Activated naive CD4-positive, alpha-beta T cell treated with anti-CD3 and anti-CD28 coated beads, Interleukin-2, amount 50 U/mL, for 24 hours (primary cell): ENCODE measurements around the gene PLXNA3.

ENCODE experiments used
- H3K27ac Mint-ChIP-seq: one replicate; pipeline ENCODE4 v1.8.0; 2021; ENCODE audit warnings: mild to moderate bottlenecking, mixed read lengths
- H3K27me3 Mint-ChIP-seq: one replicate; pipeline ENCODE4 v1.8.0; 2021; ENCODE audit warnings: mixed read lengths
- H3K36me3 Mint-ChIP-seq: one replicate; pipeline ENCODE4 v1.8.0; 2021; ENCODE audit warnings: mixed read lengths
- H3K4me1 Mint-ChIP-seq: one replicate; pipeline ENCODE4 v1.8.0; 2021; ENCODE audit warnings: mixed read lengths
- H3K4me3 Mint-ChIP-seq: one replicate; pipeline ENCODE4 v1.8.0; 2021; ENCODE audit warnings: mild to moderate bottlenecking, mixed read lengths
- H3K9me3 Mint-ChIP-seq: one replicate; pipeline ENCODE4 v1.8.0; 2021; ENCODE audit warnings: mixed read lengths

Gene PLXNA3

DNA sequence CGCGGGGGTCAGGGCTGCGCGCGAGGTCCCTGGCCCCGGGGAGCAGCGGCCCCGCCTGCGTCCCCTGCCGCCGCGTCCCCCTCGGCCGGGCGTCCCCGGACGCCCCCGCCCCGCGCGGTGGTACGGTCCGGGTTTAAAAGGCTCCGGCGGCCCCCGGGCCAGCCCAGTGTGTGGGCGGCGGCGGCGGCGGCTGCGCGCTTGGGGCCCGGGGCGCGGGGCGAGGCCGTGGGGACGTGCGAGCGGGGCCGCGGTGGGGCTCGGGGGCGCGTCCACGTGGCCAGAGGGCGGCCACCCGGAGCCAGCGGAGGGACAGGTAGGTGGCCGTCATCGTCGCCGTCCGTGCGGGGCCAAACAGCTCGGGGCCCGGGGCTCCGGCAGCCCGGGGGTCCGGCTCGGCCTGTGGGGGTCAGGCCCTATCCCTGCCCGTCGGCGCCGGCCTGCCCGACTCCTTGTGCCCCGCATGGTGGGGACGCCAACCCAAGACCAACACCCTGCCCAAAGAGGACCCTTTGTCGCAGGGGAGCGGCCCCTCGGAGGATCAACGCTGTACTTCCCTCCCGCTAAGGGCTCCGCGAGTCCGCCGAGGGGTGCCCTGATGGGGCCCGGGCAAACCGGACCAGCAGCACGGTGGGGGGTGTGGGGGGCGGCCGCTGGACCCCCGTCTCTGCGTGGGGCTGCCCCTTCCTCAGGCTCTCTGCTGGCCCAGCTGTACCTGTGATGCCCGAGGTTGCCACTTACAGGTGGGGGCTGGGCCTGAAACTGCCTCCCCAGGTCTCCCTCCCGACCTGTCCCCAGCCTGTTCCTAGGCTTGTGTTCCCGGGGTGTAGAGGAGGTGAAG, at the start of gene PLXNA3:
Gene PLXNA3, plus strand, starts transcription at position 166 of the 838 bp plus-strand sequence. CDS start 1,903 bp downstream, outside the sequence.
- Mint-ChIP-seq H3K4me3 (peak within 1 kb of the TSS; percentile 91), H3K9me3 (no peaks in the 10 kb centered on the region), H3K36me3 (peaks cover 1% of the 10 kb centered on the region), H3K4me1 (peaks cover 5% of the 10 kb centered on the region), H3K27ac (peak within 1 kb of the TSS; percentile 97), H3K27me3 (no peaks in the 10 kb centered on the region)

DNA sequence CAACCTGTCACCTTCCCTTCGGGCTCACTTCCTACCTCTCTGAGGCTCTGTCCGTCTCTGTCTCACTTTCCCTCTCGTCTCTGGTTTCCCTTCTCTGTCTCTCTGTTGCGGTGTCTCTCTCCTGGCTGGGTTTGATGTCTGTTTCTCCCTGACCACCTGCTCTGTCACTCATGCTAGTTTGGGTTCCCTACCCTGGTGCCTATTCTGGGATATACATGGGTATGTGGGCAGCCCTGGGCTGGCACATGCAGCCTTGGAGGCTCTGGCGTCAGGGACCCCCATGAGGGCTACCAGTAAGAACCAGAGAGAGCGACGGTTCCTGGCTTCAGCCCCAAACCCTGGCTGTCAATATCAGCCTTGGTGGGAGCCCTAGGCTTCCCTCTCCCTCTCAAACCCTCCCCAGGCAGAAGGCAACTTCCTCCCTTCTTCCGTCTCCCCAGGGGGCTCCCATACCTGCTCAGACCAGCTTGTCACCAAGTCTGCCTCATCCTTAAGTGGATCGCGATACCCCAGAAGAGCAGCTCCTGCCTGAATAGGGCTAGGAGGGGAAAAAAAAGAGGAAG, 49.3 kb upstream of the PLXNA3 start:
- Mint-ChIP-seq H3K9me3 (no peaks in the 10 kb centered on the region), H3K27me3 (no peaks in the 10 kb centered on the region), H3K36me3 (no peaks in the 10 kb centered on the region), H3K4me1 (peaks cover 16% of the 10 kb centered on the region), H3K4me3 (peak overlapping the region; percentile 69), H3K27ac (no peak overlapping the region)

DNA sequence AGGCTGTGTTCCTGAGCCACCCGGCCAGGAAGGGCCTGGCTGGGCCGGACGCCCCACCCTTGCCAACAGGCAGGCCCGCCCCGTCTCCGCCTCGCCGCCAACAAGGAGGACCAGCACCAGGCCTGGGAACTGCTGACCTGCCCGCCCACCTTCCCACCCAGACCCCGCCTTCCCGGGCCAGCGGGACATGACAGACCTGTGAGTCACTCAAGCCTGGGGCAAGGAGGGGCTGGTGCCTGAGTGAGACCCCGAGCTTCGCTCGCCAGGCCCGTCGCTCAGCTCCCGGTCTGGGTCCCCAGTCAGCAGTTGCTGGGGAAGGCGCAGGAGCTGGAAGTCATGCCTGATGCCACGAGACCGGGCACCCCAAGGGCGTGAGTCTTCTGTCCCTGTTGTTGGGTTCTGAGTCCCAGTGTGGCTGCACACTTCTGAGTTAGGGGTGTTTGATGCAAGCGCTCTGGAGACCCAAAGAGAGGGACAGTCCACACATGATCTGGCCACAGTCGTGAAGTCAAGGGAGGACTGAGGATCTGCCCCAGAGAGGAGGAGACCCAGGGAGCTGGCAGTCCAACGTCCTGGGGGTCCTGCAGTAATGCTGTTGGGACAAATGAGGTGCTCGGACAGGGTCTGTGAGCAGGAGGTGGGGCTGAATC, 48.7 kb upstream of the PLXNA3 start, which contains the start of gene DNASE1L1:
Gene DNASE1L1, minus strand, starts transcription at position 33 of the 650 bp plus-strand sequence. CDS start 3,686 bp downstream, outside the sequence.
- Mint-ChIP-seq H3K36me3 (no peaks in the 10 kb centered on the region), H3K27me3 (no peaks in the 10 kb centered on the region), H3K4me3 (peak within 1 kb of the TSS; percentile 69), H3K27ac (no peak within 1 kb of the TSS), H3K9me3 (no peaks in the 10 kb centered on the region), H3K4me1 (peaks cover 16% of the 10 kb centered on the region)

DNA sequence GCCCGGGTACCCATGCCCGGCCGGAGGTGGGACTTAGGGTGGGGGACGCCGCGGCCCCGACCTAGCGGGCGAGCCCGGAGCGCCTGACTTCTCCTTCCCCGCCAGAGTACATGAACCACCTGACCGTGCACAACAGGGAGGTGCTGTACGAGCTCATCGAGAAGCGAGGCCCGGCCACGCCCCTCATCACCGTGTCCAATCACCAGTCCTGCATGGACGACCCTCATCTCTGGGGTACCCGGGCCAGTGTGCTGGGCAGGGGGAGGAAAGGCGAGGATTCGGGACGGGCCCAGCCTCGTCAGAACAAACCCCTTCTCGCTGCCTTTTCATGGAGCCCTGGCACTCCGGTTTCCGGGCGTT, 46.1 kb upstream of the PLXNA3 start:
- peak overlapping the region; percentile 81 for H3K4me3 Mint-ChIP-seq
- H3K9me3 Mint-ChIP-seq, result no peaks in the 10 kb centered on the region
- H3K27ac Mint-ChIP-seq, result peak overlapping the region; percentile 70
- peaks cover 2% of the 10 kb centered on the region for H3K36me3 Mint-ChIP-seq
- H3K4me1 Mint-ChIP-seq, result peaks cover 16% of the 10 kb centered on the region
- no peaks in the 10 kb centered on the region for H3K27me3 Mint-ChIP-seq

DNA sequence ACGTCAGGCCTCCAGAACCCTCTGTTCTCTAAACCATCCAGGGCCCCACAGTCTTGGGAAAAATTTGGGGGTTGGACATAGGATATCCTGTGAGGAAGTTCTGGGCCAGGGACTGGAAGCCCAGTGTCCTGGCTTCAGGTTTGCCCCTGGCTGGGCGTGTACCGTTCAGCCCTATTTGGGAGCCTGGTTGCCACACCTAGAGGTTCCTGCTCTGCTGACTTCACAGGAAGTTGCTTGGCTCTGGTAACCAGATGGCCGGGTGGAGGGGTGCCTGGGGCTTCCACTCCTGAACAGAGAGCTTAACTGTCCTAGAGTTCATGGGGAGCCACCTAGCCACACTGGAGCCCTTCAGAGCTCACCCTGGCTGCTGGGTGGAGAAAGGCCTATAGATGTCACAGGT, 45.6 kb upstream of the PLXNA3 start:
- peaks cover 16% of the 10 kb centered on the region for H3K4me1 Mint-ChIP-seq
- H3K27me3 Mint-ChIP-seq, result no peaks in the 10 kb centered on the region
- no peaks in the 10 kb centered on the region for H3K9me3 Mint-ChIP-seq
- peaks cover 2% of the 10 kb centered on the region for H3K36me3 Mint-ChIP-seq
- no peak overlapping the region for H3K27ac Mint-ChIP-seq
- peak overlapping the region; percentile 81 for H3K4me3 Mint-ChIP-seq

DNA sequence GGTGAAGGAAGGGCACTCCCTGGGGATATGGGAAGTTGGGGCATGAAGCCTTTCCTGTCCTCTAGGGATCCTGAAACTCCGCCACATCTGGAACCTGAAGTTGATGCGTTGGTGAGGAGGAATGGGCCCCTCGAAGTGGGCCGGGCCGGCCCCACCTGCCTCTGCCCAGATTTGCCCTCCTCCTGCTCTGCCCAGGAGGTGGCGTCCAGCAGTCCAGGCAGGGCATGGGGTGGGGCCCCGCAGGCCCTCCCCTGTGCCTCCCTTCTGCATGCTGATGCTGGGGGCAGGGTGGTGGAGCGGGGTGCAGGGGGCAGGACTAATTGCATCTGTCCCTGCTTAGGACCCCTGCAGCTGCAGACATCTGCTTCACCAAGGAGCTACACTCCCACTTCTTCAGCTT, 44.9 kb upstream of the PLXNA3 start:
- peaks cover 2% of the 10 kb centered on the region for H3K36me3 Mint-ChIP-seq
- H3K4me3 Mint-ChIP-seq, result peak overlapping the region; percentile 81
- no peak overlapping the region for H3K27ac Mint-ChIP-seq
- peaks cover 16% of the 10 kb centered on the region for H3K4me1 Mint-ChIP-seq
- no peaks in the 10 kb centered on the region for H3K9me3 Mint-ChIP-seq
- no peaks in the 10 kb centered on the region for H3K27me3 Mint-ChIP-seq

DNA sequence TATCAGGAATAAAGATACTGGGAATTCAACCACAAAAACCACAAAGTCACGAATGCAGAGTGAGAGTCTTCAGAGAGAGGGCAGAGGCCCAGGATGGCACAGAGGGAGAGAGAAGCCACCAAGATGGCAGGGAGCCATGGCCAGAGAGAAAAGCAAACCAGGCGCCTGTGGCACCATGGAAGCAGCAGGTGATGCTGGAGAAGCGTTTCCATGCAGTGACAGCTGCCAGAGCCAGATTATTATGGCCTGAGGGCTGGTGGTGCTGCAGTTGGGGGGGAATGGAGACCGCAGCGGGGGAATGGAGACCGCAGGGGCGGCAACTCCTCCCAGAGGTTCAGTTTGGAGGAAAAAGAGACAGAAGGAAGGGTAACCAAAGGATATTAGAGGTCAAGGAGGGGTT, 40.9 kb upstream of the PLXNA3 start:
- peaks cover 2% of the 10 kb centered on the region for H3K36me3 Mint-ChIP-seq
- H3K9me3 Mint-ChIP-seq, result no peaks in the 10 kb centered on the region
- H3K27ac Mint-ChIP-seq, result no peak overlapping the region
- no peaks in the 10 kb centered on the region for H3K27me3 Mint-ChIP-seq
- no peak overlapping the region for H3K4me3 Mint-ChIP-seq
- peaks cover 5% of the 10 kb centered on the region for H3K4me1 Mint-ChIP-seq

DNA sequence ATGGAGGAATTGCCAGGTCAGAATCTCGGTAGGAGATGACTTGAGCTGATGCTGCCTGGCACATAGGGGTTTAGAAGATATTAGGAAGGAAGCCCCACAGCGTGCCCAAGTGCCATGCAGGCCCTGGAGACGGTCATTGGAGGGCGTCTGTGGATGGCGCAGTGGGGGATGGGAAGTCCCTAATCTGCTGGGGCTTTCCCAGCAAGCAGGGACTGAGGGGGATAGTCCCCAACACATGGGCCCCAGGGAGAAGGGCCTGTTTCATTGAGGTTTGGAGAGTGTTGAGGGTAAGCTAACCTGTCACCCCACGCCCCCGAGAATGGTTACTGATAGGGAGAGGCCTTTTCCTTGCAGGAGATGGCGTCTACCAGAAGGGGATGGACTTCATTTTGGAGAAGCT, 38.9 kb upstream of the PLXNA3 start:
- Mint-ChIP-seq H3K4me3 (no peak overlapping the region), H3K36me3 (peaks cover 2% of the 10 kb centered on the region), H3K9me3 (no peaks in the 10 kb centered on the region), H3K27ac (no peak overlapping the region), H3K27me3 (no peaks in the 10 kb centered on the region), H3K4me1 (peaks cover 4% of the 10 kb centered on the region)

DNA sequence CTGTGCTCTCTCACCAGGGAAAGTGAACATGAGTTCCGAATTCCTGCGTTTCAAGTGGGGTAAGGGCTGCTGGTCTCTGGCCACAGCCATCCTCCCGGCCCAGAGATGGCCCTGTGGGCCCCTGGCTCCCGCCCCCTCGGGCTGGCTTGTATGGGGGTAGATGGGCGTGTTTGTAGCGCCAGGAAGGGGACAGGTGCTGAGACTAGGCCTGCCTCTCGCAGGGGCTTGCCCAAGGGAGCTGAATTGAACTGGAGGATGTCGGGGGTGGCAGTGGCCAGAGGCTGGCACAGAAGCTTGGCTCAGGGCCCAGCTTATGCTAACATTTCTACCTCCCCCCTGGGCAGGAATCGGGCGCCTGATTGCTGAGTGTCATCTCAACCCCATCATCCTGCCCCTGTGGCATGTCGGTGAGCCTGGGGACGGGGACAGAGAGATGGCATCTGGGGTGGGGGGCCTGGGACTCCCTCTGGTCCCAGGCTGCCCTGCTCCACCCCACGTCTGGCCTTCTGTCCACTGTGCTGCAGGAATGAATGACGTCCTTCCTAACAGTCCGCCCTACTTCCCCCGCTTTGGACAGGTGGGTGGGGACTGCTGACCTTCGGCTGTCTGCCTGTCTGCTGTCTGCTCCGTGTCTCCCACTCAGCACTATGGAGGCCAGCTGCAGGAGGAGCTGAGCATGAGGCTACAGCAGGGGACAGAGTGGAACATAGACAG, 38.2 kb upstream of the PLXNA3 start:
- Mint-ChIP-seq H3K36me3 (peaks cover 2% of the 10 kb centered on the region), H3K9me3 (no peaks in the 10 kb centered on the region), H3K27ac (no peak overlapping the region), H3K27me3 (no peaks in the 10 kb centered on the region), H3K4me1 (peaks cover 8% of the 10 kb centered on the region), H3K4me3 (no peak overlapping the region)

DNA sequence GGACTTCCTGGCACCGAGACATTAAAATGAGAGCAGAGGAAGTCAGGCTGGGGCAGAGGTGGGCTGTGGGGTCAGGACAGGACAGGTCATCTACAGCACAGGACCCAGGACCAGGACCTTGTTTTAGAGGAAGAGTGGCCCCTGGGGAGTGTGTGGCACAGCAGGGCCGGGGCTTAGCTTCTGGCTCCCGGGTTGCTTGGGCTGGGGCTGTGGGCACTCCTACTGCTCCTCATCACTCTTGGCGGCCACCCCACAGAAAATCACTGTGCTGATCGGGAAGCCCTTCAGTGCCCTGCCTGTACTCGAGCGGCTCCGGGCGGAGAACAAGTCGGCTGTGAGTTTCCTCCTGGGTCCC, 37.7 kb upstream of the PLXNA3 start:
- Mint-ChIP-seq H3K27me3 (no peaks in the 10 kb centered on the region), H3K36me3 (no peaks in the 10 kb centered on the region), H3K9me3 (no peaks in the 10 kb centered on the region), H3K4me1 (peaks cover 8% of the 10 kb centered on the region), H3K27ac (no peak overlapping the region), H3K4me3 (no peak overlapping the region)

DNA sequence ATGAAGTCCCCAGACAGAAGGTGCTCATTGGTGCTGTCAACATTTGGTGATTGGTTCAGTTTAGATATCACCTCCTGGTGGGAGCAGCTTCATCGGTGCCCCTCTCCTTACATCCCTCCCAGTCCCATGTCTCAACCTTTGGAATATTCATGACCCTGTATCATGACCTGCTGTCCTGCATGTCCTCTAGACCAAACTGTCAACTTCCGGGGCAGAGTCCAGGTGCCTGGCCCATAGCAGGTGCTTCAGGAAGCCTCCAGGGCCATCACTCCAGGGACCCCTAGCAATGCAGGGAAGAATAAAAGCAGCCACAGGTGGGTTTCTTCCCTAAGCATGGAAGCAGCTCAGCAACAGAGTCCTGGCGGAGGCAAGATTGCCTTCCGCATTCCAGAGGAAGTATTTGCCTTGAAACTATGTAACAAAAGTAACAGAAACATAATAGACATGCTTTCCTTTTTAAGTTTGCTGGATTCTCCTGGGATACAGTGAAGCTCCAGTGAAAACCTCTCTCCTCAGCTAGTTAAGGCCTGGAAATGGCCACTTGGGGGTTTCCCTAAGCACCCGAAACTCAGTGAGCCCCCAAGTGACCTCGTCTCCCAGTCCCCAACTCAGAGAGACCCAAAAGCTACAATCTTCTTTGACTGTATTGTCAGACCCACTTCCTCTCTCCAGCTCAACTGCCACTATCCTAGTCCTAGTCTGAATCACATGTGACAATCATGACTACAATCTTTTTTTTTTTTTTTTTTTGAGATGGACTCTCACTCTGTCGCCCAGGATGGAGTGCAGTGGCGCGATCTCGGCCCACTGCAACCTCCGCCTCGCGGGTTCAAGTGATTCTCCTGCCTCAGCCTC, 30.9 kb upstream of the PLXNA3 start:
- Mint-ChIP-seq H3K4me1 (peaks cover 22% of the 10 kb centered on the region), H3K27ac (peak overlapping the region; percentile 35), H3K36me3 (no peaks in the 10 kb centered on the region), H3K4me3 (no peak overlapping the region), H3K9me3 (no peaks in the 10 kb centered on the region), H3K27me3 (no peaks in the 10 kb centered on the region)

DNA sequence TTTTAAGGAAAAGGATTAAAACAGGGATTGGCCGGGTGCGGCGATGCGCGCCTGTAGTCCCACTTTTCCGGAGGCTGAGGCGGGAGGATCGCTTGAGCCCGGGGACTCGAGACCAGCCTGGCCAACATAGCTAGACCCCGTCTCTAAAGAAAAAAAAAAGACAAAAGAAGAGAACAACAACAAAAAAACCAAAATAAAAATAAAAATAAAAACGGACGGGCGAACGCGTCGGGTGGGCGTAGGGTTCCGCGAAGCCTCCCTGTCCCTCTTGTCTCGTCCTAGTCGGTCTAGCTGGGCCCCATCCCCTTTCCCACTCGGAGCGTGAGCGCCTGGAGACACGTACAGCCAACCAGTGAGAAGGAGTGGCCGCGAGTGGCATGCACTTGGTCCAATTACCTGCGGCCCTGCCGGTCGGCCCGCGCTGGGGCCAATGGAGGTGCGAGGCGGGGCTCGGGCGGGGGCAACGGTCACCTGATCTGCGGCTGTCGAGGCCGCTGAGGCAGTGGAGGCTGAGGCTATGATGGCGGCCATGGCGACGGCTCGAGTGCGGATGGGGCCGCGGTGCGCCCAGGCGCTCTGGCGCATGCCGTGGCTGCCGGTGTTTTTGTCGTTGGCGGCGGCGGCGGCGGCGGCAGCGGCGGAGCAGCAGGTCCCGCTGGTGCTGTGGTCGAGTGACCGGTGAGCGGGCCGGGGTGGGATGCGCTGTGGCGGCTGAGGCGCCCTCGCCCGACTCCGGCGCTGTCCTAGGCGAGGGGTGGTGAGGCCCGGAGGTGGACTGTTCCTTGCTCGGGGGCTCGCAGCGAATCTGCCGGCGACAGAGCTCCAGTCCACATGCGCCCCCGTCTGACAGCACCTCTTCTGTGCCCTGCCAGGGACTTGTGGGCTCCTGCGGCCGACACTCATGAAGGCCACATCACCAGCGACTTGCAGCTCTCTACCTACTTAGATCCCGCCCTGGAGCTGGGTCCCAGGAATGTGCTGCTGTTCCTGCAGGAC, 29.6 kb upstream of the PLXNA3 start, which contains the start of gene ATP6AP1:
Gene ATP6AP1, plus strand, starts transcription at position 502 of the 996 bp plus-strand sequence. Its CDS starts 16 bp downstream, at position 518.
- Mint-ChIP-seq H3K9me3 (no peaks in the 10 kb centered on the region), H3K4me1 (peaks cover 22% of the 10 kb centered on the region), H3K27me3 (no peaks in the 10 kb centered on the region), H3K27ac (peak within 1 kb of the TSS; percentile 87), H3K4me3 (peak within 1 kb of the TSS; percentile 81), H3K36me3 (no peaks in the 10 kb centered on the region)

DNA sequence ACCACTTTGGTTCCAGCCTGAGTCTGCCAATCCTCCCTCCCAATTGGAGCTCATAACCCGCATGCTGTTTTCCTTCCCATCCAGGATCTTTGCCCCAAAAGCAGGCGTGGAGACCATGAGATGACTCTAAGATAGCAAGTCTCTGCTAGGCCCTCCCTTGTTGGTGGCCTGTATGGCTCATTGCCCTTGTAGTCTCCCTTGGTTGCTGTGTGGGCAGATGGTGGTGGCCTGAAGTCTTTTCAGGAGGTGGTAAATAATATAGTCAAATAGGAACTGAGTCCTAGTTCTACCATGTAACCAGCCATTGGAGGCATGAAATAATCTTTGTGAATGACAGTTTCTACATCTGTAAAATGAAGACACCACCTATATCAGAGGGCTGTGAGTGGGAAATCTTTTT, 28.4 kb upstream of the PLXNA3 start:
- Mint-ChIP-seq H3K27ac (peak overlapping the region; percentile 72), H3K27me3 (no peaks in the 10 kb centered on the region)

DNA sequence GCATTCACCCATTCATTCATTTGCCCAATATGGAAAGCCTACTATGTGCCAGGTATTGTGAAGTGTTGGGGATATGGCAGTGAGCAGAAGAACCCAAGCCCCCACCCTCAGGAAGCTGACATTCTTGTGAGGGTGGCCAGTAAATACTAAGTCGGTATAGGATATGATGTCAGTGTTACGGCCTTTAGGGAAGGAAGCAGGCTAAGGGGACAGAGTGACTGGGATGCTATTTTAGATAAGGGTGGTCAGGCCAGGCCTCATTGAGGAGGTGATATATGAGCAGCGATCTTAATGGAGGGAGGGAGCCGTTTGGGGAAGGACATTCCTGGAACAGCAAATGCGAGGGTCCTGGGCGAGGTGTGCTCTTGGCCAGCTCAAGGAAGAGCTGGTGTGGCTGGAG, 27.6 kb upstream of the PLXNA3 start:
- Mint-ChIP-seq H3K36me3 (no peaks in the 10 kb centered on the region), H3K27me3 (no peaks in the 10 kb centered on the region), H3K9me3 (no peaks in the 10 kb centered on the region), H3K27ac (no peak overlapping the region), H3K4me3 (peak overlapping the region; percentile 23), H3K4me1 (peaks cover 14% of the 10 kb centered on the region)

More for the DNA sequence above, 28.4 kb upstream of the PLXNA3 start:
- Mint-ChIP-seq H3K4me3 (peak overlapping the region; percentile 81), H3K9me3 (no peaks in the 10 kb centered on the region), H3K36me3 (no peaks in the 10 kb centered on the region), H3K4me1 (peaks cover 14% of the 10 kb centered on the region)
